Muscle of back (tissue), 11 donors: ENCODE measurements around the gene RAB3GAP2. TPM values are rescaled to one million over a fixed set of nuclear protein-coding genes. Genes with fewer than 3 reads are reported as not detected.
"Not testable (repeated sequence)": the region's sequence is repeated elsewhere in the genome, so short reads cannot be mapped to it uniquely, and the experiment has no call there.

ENCODE experiments used
- DNase-seq, 3 donors: peaks; one replicate each; pipeline versions ENCODE4 v3.0.0 to v3.0.0-alpha.2; 2013
- polyA plus RNA-seq, 10 donors: library from polyadenylated mRNA; unstranded; fragments of 120-200 nt; gene quantifications; one replicate each; pipeline ENCODE4 v1.2.1, GENCODE V29; 2013; ENCODE audit not compliant: insufficient read length in 10 of 10

RAB3GAP2 gene
- polyA plus RNA-seq, 10 donors: 15.1 to 27.3 (median 20.6) TPM

DNA sequence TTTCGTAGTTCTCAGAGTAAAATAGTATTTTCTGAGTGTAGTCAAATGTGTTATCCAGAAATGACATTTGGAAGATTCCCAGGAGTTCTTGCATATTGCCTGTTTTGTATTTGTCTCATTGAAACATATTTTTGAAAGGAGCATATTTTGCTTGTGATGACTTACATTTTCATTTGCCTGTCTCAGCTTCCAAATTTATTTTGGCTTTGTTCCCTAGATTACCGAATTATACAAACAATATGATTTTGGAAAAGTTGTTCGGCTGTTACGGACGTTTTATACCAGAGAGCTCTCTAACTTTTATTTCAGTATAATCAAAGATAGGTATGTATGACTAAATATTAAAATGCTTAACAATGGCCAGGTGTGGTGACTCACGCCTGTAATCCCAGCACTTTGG, 132.3 kb downstream of the RAB3GAP2 start:
- DNase-seq: no peak

DNA sequence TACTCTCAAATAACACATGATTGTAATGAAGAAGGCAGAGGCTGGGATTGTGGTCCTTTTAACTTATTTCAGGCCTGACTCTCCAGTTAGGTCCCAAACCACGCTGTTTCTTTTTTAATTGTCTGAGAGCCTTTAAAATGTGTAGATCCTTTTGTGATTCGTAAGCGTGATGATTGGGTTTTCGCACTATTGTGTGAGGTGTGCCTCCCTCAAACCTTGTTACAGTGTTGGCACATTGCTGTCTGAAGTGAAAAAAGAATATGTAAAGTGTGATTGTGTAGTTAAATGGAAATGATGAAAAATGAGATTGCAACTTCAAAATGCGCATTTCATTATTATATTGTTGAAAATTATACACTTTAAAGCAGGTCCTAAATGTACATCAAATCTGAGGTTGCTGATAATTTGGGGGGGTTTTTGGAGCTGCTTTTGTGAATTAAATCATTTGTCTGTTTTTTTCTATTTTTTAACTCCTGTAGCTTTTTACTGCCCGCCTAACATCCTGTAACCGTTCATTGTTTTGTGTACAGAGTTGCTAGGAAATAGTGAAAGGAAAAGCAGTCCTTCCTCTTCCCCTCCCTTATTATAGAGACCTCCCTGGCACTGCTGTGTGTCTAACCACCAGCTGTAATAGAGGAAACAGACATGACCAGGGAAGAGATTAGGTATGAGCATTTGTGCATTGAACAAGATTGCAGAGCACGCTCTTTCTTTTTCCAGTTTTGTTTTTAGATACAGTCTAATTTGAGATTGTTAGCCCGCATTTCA, 135.1 kb downstream of the RAB3GAP2 start:
- DNase-seq: peak in 2 of 3 donors; percentile 30 to 48

DNA sequence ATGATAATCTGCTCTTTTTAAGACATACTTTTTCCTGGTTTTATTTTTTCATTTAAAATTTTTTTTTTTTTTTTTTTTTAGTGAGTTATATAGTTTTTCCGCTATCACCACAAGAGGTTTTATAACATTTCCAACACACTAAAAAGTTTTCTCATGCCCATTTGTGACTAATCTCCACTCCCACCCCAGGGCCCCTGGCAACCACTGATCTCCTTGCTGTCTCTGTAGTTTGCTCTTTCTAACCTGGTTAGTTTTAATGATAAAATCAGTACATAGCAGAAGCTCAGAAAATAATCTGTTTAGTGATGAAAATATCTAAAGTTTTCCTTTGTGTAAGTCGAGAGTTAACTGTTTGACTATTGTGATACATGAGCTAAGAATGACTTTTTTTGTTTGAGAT, 136.5 kb downstream of the RAB3GAP2 start:
- no peak for DNase-seq

DNA sequence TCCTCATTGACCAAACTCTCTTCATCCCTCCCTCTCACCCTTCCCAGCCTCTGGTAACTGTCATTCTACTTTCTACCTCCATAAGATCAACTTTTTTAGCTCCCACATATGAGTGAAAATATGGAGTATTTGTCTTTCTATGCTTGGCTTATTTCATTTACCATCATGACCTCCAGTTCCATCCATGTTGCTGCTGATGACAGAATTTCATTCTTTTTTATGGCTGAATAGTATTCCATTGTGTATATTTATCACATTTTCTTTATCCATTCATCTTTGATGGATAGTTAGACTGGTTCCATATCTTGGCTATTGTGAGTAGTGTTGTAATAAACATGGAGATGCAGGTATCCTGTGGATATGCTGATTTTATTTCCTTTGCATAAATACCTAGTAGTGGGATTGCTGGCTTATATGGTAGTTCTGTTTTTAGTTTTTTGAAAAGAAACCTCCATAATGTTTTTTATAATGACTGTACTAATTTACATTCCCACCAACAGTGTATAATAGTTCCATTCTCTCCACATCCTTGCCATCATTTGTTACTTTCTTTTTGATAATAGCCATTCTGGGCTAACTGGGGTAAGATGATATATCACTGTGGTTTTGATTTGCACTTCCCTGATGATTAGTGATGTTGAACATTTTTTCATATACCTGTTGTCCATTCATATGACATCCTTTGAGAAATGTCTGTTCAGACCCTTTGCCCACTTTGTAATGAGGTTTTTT, 142.6 kb downstream of the RAB3GAP2 start:
- no peak for DNase-seq

DNA sequence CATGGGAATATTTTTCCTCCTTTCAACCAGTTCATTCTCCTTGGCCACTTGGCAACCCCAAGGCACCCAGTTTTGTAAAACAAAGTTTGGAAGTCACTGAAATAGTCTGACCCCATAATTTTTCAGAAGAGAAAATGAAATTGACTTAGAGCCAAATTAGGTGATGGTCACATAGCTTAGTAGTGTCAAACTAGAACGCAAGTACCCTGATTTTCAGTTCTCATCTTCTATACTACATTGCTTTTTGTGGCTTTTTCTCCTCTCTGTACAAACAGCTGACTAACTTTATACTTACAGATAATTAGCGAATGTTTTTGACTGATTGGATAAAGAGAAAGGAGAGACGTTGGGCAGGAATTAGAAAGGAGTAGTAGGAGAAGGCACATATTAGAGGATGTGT, 145.2 kb downstream of the RAB3GAP2 start:
- DNase-seq: no peak

DNA sequence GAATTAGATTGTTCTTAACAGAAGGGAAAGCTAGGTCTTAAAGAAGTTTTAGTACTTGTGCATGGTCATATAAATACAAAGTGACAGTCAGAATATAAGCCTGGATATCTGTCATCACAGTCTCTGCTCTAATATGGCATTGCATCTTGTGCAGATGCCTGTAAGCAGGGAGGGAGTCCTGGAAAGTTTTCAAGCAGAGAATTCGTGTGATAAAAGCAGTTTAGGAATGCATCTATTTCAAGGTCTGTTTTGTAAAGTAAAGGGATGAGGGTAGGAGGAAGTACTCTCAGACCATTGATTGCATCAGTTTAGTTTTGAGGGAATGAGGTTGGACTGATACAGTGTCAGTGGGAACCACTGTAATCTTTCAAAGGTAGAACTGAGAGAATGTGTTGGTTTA, 147.7 kb downstream of the RAB3GAP2 start:
- DNase-seq: peak in 1 of 3 donors; percentile 16

DNA sequence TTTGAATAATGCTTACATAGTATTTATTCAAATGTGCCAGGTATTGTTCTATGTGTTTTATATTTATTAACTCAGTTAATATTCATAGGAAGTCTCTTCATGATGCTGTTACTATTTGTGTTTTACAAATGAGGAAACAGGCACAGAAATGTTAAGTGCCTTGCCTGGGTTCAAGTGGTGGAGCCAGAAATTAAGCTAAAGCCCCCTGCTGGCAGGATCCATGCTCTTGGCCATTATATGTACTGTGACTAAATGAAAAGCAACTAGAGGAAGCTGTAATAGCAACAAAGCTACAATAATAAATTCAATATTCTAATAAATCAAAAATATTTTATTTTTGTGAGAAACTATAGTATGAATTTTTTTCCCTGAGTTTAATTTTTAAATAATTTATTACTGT, 148.4 kb downstream of the RAB3GAP2 start:
- DNase-seq: no peak

DNA sequence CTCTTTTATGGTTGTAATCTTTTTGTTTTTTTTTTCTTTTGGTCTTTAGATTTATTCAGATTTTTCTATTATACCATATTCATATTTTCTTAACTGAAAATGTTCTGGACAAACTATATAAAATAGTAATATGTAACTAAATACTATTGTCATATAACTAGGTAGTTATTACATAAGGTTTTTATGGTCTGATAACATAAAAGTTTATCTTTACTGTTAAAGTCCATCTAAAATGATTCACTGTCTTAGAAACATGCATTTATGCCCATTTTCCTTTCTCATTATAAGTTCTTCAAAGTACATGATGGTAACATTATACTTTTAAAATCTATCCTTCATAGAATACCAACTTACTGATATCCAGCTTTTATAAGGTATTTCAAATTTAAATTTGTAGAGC, 149.2 kb downstream of the RAB3GAP2 start:
- DNase-seq: no peak

DNA sequence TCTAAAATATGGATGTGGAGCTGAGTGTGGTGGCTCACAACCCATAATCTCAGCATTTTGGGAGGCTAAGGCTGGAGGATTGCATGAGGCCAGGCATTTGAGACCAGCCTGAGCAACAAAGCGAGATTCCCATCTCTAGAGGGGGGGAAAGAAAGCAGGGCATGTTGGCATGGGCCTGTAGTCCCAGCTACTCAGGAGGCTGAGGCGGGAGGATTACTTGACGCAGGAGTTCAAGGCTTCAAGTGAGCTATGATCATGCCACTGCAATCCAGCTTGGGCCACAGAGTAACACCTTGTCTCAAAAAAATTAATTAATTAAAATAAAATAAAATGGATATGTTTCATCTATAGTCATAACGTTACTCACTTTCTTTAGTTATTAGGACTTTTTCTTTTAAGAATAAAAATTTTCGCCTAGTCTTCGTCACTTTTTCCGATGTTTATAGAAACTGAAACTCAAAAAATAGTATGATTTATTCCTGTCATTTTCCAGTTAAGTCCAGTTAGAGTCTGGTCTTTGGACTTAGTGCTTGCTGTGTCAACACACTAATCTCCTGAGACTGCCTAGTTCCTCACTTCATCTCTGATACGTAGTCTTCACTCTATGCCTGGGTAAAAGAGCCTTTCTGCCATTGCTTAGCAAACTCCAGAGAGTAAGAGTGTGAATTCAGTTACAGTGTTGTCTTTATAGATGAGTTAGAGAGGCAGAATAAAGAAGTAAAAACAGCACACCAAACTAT, 150.3 kb downstream of the RAB3GAP2 start:
- no peak for DNase-seq

DNA sequence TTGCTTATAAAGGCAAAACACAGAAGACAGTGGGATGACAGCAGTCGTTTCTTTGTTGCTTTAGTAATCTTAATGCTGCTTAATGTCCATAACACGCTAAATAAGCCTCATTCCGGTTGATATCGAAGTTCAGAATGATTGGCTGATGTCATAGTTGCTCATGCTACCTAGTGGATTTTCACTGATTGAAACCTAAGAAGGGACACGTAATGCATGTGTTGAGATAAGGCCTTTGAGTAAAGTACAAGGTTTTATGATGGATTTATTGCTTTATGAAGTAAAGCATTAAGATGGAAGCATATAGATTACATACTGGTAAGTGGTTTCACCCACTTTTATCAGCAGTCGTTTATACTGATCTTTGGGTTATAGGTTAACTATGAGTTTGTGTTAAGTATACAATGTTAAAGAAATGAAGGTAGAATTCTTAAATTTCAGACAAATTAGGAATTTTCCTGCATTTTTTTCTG, 153.2 kb downstream of the RAB3GAP2 start:
- DNase-seq: no peak

DNA sequence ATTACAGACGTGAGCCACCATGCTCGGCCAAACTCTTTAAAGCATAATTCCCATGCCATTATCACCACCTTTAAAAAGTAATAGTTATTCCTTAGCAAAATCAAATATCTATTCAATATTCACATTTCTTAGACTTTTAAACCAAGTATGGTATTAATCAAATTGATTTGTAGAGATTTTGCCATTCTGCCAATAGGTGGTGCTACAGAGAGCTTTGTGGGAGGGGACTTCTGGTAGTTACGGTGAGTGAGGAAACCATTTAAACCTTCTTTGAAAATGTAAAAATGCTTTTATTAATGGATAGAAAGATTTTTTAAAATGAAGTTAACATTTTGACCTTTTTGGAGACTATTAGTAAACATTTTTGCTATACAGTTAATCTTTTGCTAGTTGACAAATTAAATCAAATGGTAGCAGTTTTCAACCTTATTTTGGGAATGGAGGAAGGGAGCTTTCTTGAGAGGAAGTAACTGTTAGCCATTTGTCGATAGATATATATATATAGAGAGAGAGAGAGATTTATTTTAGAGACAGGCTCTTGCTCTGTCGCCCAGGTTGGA, 159.0 kb downstream of the RAB3GAP2 start:
- no peak for DNase-seq

DNA sequence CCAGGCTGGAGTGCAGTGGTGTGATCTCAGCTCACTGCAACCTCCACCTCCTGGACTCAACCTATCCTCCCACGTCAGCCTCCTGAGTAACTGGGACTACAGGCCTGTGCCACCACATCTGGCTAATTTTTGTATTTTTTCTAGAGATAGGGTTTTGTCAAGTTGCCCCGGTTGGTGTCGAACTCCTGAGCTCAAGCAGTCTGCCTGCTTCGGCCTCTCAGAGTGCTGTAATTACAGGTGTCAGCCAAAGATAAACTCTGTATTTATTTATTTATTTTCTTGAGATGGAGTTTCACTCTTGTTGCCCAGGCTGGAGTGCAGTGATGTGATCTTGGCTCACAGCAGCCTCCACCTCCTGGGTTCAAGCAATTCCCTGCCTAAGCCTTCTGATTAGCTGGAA, 159.7 kb downstream of the RAB3GAP2 start:
- not testable (repeated sequence) for DNase-seq

DNA sequence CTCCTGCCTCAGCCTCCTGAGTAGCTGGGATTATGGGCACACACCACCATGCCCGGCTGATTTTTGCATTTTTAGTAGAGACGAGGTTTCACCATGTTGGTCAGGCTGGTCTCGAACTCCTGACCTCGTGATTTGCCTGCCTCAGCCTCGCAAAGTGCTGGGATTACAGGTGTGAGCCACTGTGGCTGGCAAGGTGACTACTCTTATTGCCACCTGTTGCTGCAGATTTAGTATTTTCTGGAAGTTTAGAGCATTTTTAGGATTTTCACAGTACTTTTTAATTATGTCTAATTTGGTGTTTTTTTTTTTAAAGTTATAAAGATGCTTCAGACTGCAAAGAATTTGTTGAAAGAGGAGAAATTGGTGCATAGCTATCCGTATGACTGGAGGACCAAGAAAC, 161.8 kb downstream of the RAB3GAP2 start:
- DNase-seq: not testable (repeated sequence)

DNA sequence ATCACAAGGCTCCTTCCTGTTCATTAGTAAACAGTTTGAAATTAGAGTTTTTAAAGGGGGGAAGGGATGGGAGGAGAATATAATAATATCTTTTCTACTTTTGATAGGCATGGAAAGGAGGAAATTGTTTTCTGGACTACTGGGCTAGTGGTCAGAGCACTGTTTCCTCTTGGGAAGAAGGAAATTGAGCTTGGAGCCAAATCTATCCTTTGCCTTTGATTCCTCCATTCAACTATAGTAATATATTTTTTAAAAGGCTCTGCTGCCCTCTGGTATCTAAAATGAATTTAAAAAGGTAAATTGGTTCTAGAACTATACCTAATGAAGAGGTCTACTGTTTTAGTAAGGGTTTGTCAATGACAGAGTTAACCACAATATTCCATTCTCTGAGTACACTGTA, 172.4 kb downstream of the RAB3GAP2 start:
- no peak for DNase-seq

Other genes starting within 250 kb of the RAB3GAP2 start
- 100 to 1,000 TPM in 3 of 10 donors, 10 to 100 TPM in 7; 87.8 to 108 (median 99.3) TPM for gene EPRS1, start 225.9 kb downstream of the RAB3GAP2 start, polyA plus RNA-seq
- 10 to 100 TPM; 21.7 to 25.9 (median 23.7) TPM for gene BPNT1, start 182.7 kb downstream of the RAB3GAP2 start, polyA plus RNA-seq
- gene IARS2, start 178.3 kb downstream of the RAB3GAP2 start, polyA plus RNA-seq: 10 to 100 TPM; 46.4 to 63.2 (median 52.7) TPM